Small intestine (tissue), 7 donors: ENCODE measurements around the gene XRCC3. TPM values are rescaled to one million over a fixed set of nuclear protein-coding genes. Genes with fewer than 3 reads are reported as not detected.
"Not testable (repeated sequence)": the region's sequence is repeated elsewhere in the genome, so short reads cannot be mapped to it uniquely, and the experiment has no call there.

ENCODE experiments used
- DNase-seq, 2 donors: peaks; one replicate each; pipeline versions ENCODE4 v3.0.0 to v3.0.0-alpha.2; 2013
- FAIRE-seq: peaks from 2 replicates; lab custom pipeline; 2012; peaks lifted over from hg19 to GRCh38; lab: Jason Lieb, UNC
- H3K27ac ChIP-seq, 3 donors: one replicate each; pipeline ENCODE4 v1.5.1; 2013; ENCODE audit warnings: low read length in 2 of 3, mild to moderate bottlenecking in 2 of 3, control low read depth in 1 of 3, inconsistent platforms in 1 of 3, low read depth in 1 of 3, moderate library complexity in 1 of 3
- H3K27me3 ChIP-seq, 3 donors: one replicate each; pipeline ENCODE4 v1.6.1; 2013; ENCODE audit warnings: low read length in 3 of 3, inconsistent platforms in 1 of 3; ENCODE audit not compliant: control insufficient read depth in 3 of 3, insufficient read depth in 3 of 3
- H3K36me3 ChIP-seq, 3 donors: one replicate each; pipeline ENCODE4 v1.6.1; 2013; ENCODE audit warnings: low read length in 3 of 3, inconsistent platforms in 1 of 3, low read depth in 1 of 3, mild to moderate bottlenecking in 1 of 3, moderate library complexity in 1 of 3; ENCODE audit not compliant: control insufficient read depth in 3 of 3, insufficient read depth in 2 of 3
- H3K4me1 ChIP-seq, 3 donors: one replicate each; pipeline ENCODE4 v1.6.1; 2013; ENCODE audit warnings: low read length in 2 of 3, inconsistent platforms in 1 of 3, low read depth in 1 of 3, mild to moderate bottlenecking in 1 of 3, moderate library complexity in 1 of 3; ENCODE audit not compliant: control insufficient read depth in 3 of 3, insufficient read depth in 2 of 3
- H3K4me3 ChIP-seq, 3 donors: one replicate each; pipeline ENCODE4 v1.5.1; 2013; ENCODE audit warnings: low read length in 3 of 3, control low read depth in 1 of 3, inconsistent platforms in 1 of 3, low read depth in 1 of 3, mild to moderate bottlenecking in 1 of 3, moderate library complexity in 1 of 3
- H3K9me3 ChIP-seq, 2 donors: one replicate each; pipeline ENCODE4 v1.6.1; 2013; ENCODE audit warnings: low read depth in 1 of 2, low read length in 1 of 2; ENCODE audit not compliant: control insufficient read depth in 2 of 2, insufficient read depth in 1 of 2
- WGBS, 3 donors: extraction: QIAGEN DNeasy Blood & Tissue Kit; methylation state at CpG; one replicate each; pipeline ENCODE4 v1.1.7; 2013; 5-methylcytosine and 5-hydroxymethylcytosine counted together
- polyA plus RNA-seq, 4 donors: library from polyadenylated mRNA; stranded (reverse) in 3 of 4; unstranded in 1 of 4; fragments of 200-250 nt in 3 of 4; fragments of 120-200 nt in 1 of 4; gene quantifications; one replicate each; pipeline versions ENCODE4 v1.2.1 to v1.2.3, GENCODE V29; 2013
- donor health status: healthy with polysubstance abuse.
- donor health status: control.
- donor health status: control.
- donor health status: Bipolar disorder and iron deficiency.
- donor health status: healthy.

Gene XRCC3
- polyA plus RNA-seq, 4 donors, result 2.7 to 14.0 (median 7.3) TPM

GRCh38 chr14:103662029-103662428, 53.2 kb downstream of the XRCC3 start:
- WGBS, 3 donors, result 91 to 93% (median 92%) methylated on average over 10 of the region's 10 CpGs
- Histone ChIP-seq H3K27ac (no peak overlapping the region), H3K36me3 (peaks cover 7 to 84% (median 28%) of the 10 kb centered on the region in 3 donors), H3K4me3 (no peak overlapping the region), H3K9me3 (no peaks in the 10 kb centered on the region), H3K4me1 (no peaks in the 10 kb centered on the region), H3K27me3 (no peaks in the 10 kb centered on the region)
- DNase-seq, result no peak
- FAIRE-seq, result no peak

- FAIRE-seq, result no peak
- peaks cover 11 to 87% (median 34%) of the 10 kb centered on the region in 3 donors for H3K36me3 ChIP-seq
- H3K4me1 ChIP-seq, result no peaks in the 10 kb centered on the region
- H3K27me3 ChIP-seq, result no peaks in the 10 kb centered on the region
- no peak for DNase-seq
- no peaks in the 10 kb centered on the region for H3K9me3 ChIP-seq
- WGBS, 3 donors, result 82 to 97% (median 91%) methylated on average over 7 of the region's 7 CpGs
- no peak overlapping the region for H3K4me3 ChIP-seq
- no peak overlapping the region for H3K27ac ChIP-seq
Observed at GRCh38 chr14:103659631-103660030, 55.6 kb downstream of the XRCC3 start.

- Histone ChIP-seq H3K9me3 (no peaks in the 10 kb centered on the region), H3K27me3 (no peaks in the 10 kb centered on the region), H3K36me3 (peaks cover 9 to 76% (median 28%) of the 10 kb centered on the region in 3 donors), H3K4me1 (no peaks in the 10 kb centered on the region), H3K4me3 (no peak overlapping the region), H3K27ac (no peak overlapping the region)
- DNase-seq (no peak), FAIRE-seq (no peak)
- WGBS, 3 donors, result 84 to 91% (median 86%) methylated on average over 13 of the region's 13 CpGs
Observed at GRCh38 chr14:103657471-103657870, 57.8 kb downstream of the XRCC3 start.

- no peak for FAIRE-seq
- Histone ChIP-seq H3K27me3 (no peaks in the 10 kb centered on the region), H3K4me1 (no peaks in the 10 kb centered on the region), H3K27ac (no peak overlapping the region), H3K4me3 (no peak overlapping the region), H3K9me3 (no peaks in the 10 kb centered on the region), H3K36me3 (peaks cover 8 to 70% (median 24%) of the 10 kb centered on the region in 3 donors)
- DNase-seq, result no peak
- 89 to 100% (median 90%) methylated on average over 1 of the region's 1 CpG for whole genome bisulfite sequencing, 3 donors
Observed at GRCh38 chr14:103656756-103657133, 58.5 kb downstream of the XRCC3 start.

GRCh38 chr14:103656031-103656755, 59.1 kb downstream of the XRCC3 start:
- Histone ChIP-seq H3K4me3 (no peak overlapping the region), H3K9me3 (no peaks in the 10 kb centered on the region), H3K27ac (no peak overlapping the region), H3K36me3 (peaks cover 6 to 66% (median 24%) of the 10 kb centered on the region in 3 donors), H3K27me3 (no peaks in the 10 kb centered on the region), H3K4me1 (no peaks in the 10 kb centered on the region)
- WGBS, 3 donors, result 74 to 80% (median 79%) methylated on average over 4 of the region's 4 CpGs
- DNase-seq (no peak), FAIRE-seq (no peak)

- no peak overlapping the region for H3K27ac ChIP-seq
Observed at GRCh38 chr14:103654619-103655018, 60.6 kb downstream of the XRCC3 start.

GRCh38 chr14:103653805-103654204, 61.4 kb downstream of the XRCC3 start:
- FAIRE-seq (no peak), DNase-seq (no peak)
- peaks cover 6 to 53% (median 15%) of the 10 kb centered on the region in 3 donors for H3K36me3 ChIP-seq
- no peak overlapping the region for H3K27ac ChIP-seq
- H3K4me1 ChIP-seq, result no peaks in the 10 kb centered on the region
- no peak overlapping the region for H3K4me3 ChIP-seq
- no peaks in the 10 kb centered on the region for H3K27me3 ChIP-seq
- 76 to 91% (median 81%) methylated on average over 4 of the region's 4 CpGs for WGBS, 3 donors
- no peaks in the 10 kb centered on the region for H3K9me3 ChIP-seq

More at GRCh38 chr14:103654619-103655018, 60.6 kb downstream of the XRCC3 start:
- Histone ChIP-seq H3K9me3 (no peaks in the 10 kb centered on the region), H3K36me3 (peaks cover 6 to 56% (median 18%) of the 10 kb centered on the region in 3 donors), H3K4me3 (no peak overlapping the region), H3K27me3 (no peaks in the 10 kb centered on the region), H3K4me1 (no peaks in the 10 kb centered on the region)
- WGBS, 3 donors, result 86% methylated on average over 6 of the region's 6 CpGs
- no peak for FAIRE-seq
- no peak for DNase-seq

GRCh38 chr14:103653336-103653735, 61.9 kb downstream of the XRCC3 start:
- 65 to 83% (median 80%) methylated on average over 10 of the region's 10 CpGs for WGBS, 3 donors
- H3K27me3 ChIP-seq, H3K9me3 ChIP-seq, FAIRE-seq, H3K27ac ChIP-seq, DNase-seq, H3K4me3 ChIP-seq, H3K4me1 ChIP-seq: not testable (repeated sequence)
- H3K36me3 ChIP-seq, result peaks cover 6 to 53% (median 15%) of the 10 kb centered on the region in 3 donors
